Caco-2 (cell line): ENCODE measurements around the gene ARHGAP24. TPM values are rescaled to one million over a fixed set of nuclear protein-coding genes. Genes with fewer than 3 reads are reported as not detected.

Source experiments
- BruUV-seq: library from RNA; stranded (reverse); fragments of 400-500 nt; replicated peaks from 2 replicates; lab custom pipeline; 2021; lab: Mats Ljungman, UMichigan
- CTCF ChIA-PET: fragments of 300-600 bp; sonication (Branson Sonifier 250); formaldehyde crosslinking; loops from one replicate; lab custom pipeline; 2022; ENCODE audit warnings: antibody characterized with exemption; lab: Charles Lee
- POLR2A ChIA-PET: fragments of 300-600 bp; sonication (Branson Sonifier 250); formaldehyde crosslinking; loops from one replicate; lab custom pipeline; 2022; ENCODE audit warnings: antibody characterized with exemption; lab: Charles Lee
- DNase-seq, 2 experiments: peaks; one replicate each; pipeline versions ENCODE4 v3.0.0 to v3.0.0-alpha.2; 2020 to 2022
- H3K27me3 ChIP-seq: replicated peaks from 2 replicates; pipeline ENCODE4 v1.6.0; 2011; ENCODE audit warnings: low read length; ENCODE audit not compliant: control insufficient read depth, insufficient read depth
- H3K36me3 ChIP-seq: 2 replicates; pipeline ENCODE4 v1.5.1; 2011; ENCODE audit warnings: low read length; ENCODE audit not compliant: control insufficient read depth, insufficient read depth
- H3K4me1 ChIP-seq: fragments of 250-450 bp; sonication (Bioruptor Pico); 2 replicates; pipeline ENCODE4 v1.5.1; 2020; ENCODE audit warnings: mild to moderate bottlenecking
- H3K4me3 ChIP-seq: 2 replicates; pipeline ENCODE4 v1.5.1; 2011; ENCODE audit warnings: low read depth, mild to moderate bottlenecking, control low read depth, low read length
- H3K9me3 ChIP-seq: fragments of 250-450 bp; sonication (Bioruptor Pico); 2 replicates; pipeline ENCODE4 v1.5.1; 2020; ENCODE audit warnings: mild to moderate bottlenecking, moderate library complexity
- H3K27ac Mint-ChIP-seq: one replicate; pipeline ENCODE4 v1.8.0; 2022; ENCODE audit warnings: mixed read lengths; ENCODE audit not compliant: unreplicated experiment
- H3K27me3 Mint-ChIP-seq: one replicate; pipeline ENCODE4 v1.8.0; 2022; ENCODE audit warnings: mixed read lengths; ENCODE audit not compliant: insufficient read depth, unreplicated experiment
- H3K36me3 Mint-ChIP-seq: one replicate; pipeline ENCODE4 v1.8.0; 2022; ENCODE audit warnings: mild to moderate bottlenecking, mixed read lengths; ENCODE audit not compliant: insufficient read depth, unreplicated experiment
- H3K4me1 Mint-ChIP-seq: one replicate; pipeline ENCODE4 v1.8.0; 2022; ENCODE audit warnings: low read depth, mixed read lengths; ENCODE audit not compliant: unreplicated experiment
- H3K4me3 Mint-ChIP-seq: one replicate; pipeline ENCODE4 v1.8.0; 2022; ENCODE audit warnings: mild to moderate bottlenecking, moderate library complexity, mixed read lengths; ENCODE audit not compliant: unreplicated experiment
- H3K9me3 Mint-ChIP-seq: one replicate; pipeline ENCODE4 v1.8.0; 2022; ENCODE audit warnings: mixed read lengths; ENCODE audit not compliant: unreplicated experiment
- CTCF ChIP-seq, 2 experiments: fragments of 200-600 bp in 1 of 2; IDR thresholded peaks; 1 replicate in 1 of 2; 2 replicates in 1 of 2; pipeline versions ENCODE4 v1.5.1 to v1.8.0; 2011 to 2022; ENCODE audit warnings: antibody characterized with exemption in 1 of 2, control low read depth in 1 of 2, inconsistent platforms in 1 of 2, low read depth in 1 of 2, low read length in 1 of 2, mild to moderate bottlenecking in 1 of 2, moderate library complexity in 1 of 2; ENCODE audit not compliant: insufficient read depth in 1 of 2, severe bottlenecking in 1 of 2, unreplicated experiment in 1 of 2
- intact Hi-C: fragments of 100-400 bp; cut with micrococcal nuclease; formaldehyde crosslinking; loops from one replicate; pipeline ENCODE4 v1.10.0; 2022; ENCODE audit not compliant: unreplicated experiment
- total RNA-seq: library from RNA; stranded (reverse); gene quantifications from 2 replicates; pipeline ENCODE4 v1.2.3, GENCODE V29; 2022

Gene ARHGAP24
- total RNA-seq, 1 experiment from 2014 or later, result 2.8 TPM

DNA sequence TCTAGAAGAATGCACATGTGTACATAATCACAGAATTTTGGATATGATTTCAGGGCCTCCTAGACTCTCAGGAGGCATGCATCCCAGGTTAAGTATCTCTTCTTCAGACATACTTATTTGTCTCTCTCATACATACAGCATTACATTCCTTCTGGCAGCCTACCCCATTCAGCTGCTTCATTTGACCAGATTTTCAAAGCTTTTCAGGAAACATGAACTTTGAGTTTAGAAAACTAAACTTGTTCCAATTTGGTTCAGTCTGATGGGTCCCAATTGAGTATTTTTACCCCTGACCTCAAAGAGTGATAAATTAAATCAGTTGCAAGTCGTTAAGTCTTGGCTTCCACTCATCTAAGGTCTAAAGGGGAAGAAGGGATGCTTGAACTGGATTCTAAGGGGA, 330.9 kb downstream of the ARHGAP24 start:
- CTCF ChIA-PET, result interaction anchor here (1.7 kb wide), 1 partner anchor 9 kb away, joined by 8 read pairs; no protein-coding TSS in a partner anchor
- Histone ChIP-seq H3K9me3 (no peaks in the 10 kb centered on the region), H3K36me3 (no peaks in the 10 kb centered on the region), H3K27me3 (no peaks in the 10 kb centered on the region), H3K4me3 (no peak overlapping the region), H3K4me1 (no peaks in the 10 kb centered on the region)
- Mint-ChIP-seq H3K9me3 (no peaks in the 10 kb centered on the region), H3K4me1 (no peaks in the 10 kb centered on the region), H3K36me3 (no peaks in the 10 kb centered on the region), H3K27ac (no peak overlapping the region), H3K4me3 (no peak overlapping the region), H3K27me3 (peaks cover 6% of the 10 kb centered on the region)
- TF ChIP-seq CTCF (IDR thresholded peaks at IDR 0.05; ENCODE audit: insufficient read depth in 1 of 2, low read depth in 1 of 2, low read length in 1 of 2, severe bottlenecking in 1 of 2, unreplicated experiment in 1 of 2), result no peak
- no peak for DNase-seq
- intact Hi-C loops, result no loop called here
- BruUV-seq, result no TSS peak
- POLR2A ChIA-PET, result no interaction called here

DNA sequence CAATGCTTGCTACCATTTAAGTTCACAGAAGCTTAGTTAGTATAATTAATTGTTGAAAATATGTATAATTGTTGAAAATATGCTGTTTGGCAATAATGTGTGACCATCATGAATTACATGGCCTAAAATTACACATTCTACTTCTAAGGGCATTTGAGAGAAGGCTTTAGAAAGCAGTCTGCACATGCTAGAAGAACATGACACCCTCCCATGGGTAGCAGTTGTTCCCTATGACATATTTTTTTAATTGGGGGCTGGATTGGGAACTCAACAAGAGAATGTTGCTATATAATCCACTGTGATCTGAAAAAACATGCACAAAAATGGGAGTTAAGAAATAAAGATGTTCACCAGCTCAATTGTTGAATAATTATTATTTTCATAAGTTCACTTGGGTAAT, 331.4 kb downstream of the ARHGAP24 start:
- H3K4me1 ChIP-seq, result no peaks in the 10 kb centered on the region
- no peaks in the 10 kb centered on the region for H3K36me3 ChIP-seq
- no TSS peak for BruUV-seq
- H3K4me3 ChIP-seq, result no peak overlapping the region
- Mint-ChIP-seq H3K27ac (no peak overlapping the region), H3K27me3 (peaks cover 6% of the 10 kb centered on the region), H3K36me3 (no peaks in the 10 kb centered on the region), H3K4me1 (no peaks in the 10 kb centered on the region), H3K9me3 (no peaks in the 10 kb centered on the region), H3K4me3 (no peak overlapping the region)
- no peaks in the 10 kb centered on the region for H3K9me3 ChIP-seq
- DNase-seq, result no peak
- intact Hi-C loops, result no loop called here
- POLR2A ChIA-PET, result no interaction called here
- no peak for TF ChIP-seq CTCF (IDR thresholded peaks at IDR 0.05; ENCODE audit: insufficient read depth in 1 of 2, low read depth in 1 of 2, low read length in 1 of 2, severe bottlenecking in 1 of 2, unreplicated experiment in 1 of 2)
- CTCF ChIA-PET, result no interaction called here
- H3K27me3 ChIP-seq, result no peaks in the 10 kb centered on the region

DNA sequence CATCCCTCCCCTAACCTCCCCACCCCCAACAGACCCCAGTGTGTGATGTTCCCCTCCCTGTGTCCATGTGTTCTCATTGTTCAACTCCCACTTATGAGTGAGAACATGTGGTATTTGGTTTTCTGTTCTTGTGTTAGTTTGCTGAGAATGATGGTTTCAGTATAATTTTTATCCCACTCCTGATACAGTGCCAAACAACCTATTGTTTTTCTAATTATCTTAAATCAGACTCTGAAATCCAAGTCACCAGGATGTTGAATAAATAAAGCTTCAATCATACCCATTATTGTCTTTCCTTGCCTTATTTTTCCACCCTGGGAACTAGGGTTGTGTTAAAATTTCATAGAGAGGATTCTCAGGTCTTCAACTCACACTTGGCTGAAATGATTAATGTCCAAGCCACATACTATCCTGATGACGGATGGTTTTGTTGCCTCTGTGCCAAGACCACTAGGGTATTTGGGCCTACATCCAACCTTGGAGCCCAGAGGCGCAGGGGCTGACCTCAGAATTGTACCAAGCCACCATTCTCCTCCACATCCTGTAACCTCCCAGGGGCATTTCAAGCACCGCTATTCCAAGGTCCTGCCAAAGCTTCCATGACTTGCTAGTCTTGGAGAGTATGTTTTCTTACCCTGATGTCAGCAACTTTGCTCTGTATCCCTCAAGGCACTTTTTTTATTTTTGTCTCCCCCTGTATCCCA, 332.4 kb downstream of the ARHGAP24 start:
- Histone ChIP-seq H3K9me3 (no peaks in the 10 kb centered on the region), H3K4me1 (no peaks in the 10 kb centered on the region), H3K36me3 (no peaks in the 10 kb centered on the region), H3K4me3 (no peak overlapping the region), H3K27me3 (no peaks in the 10 kb centered on the region)
- Mint-ChIP-seq H3K4me3 (no peak overlapping the region), H3K9me3 (no peaks in the 10 kb centered on the region), H3K27me3 (peaks cover 6% of the 10 kb centered on the region), H3K4me1 (no peaks in the 10 kb centered on the region), H3K36me3 (no peaks in the 10 kb centered on the region), H3K27ac (no peak overlapping the region)
- intact Hi-C loops, result no loop called here
- CTCF ChIA-PET, result no interaction called here
- no TSS peak for BruUV-seq
- DNase-seq, result no peak
- TF ChIP-seq CTCF (IDR thresholded peaks at IDR 0.05; ENCODE audit: insufficient read depth in 1 of 2, low read depth in 1 of 2, low read length in 1 of 2, severe bottlenecking in 1 of 2, unreplicated experiment in 1 of 2), result no peak
- POLR2A ChIA-PET, result no interaction called here
